COR-L47 (cell line): ENCODE measurements around the gene TOX2.
"Not testable (repeated sequence)": the region's sequence is repeated elsewhere in the genome, so short reads cannot be mapped to it uniquely, and the experiment has no call there.

ENCODE experiments used
- DNase-seq: peaks from one replicate; lab custom pipeline; 2025; lab: John Stamatoyannopoulos, UW

Gene TOX2

GRCh38 chr20:44033344-44033743 is 118.7 kb downstream of the TOX2 start:
- no peak for DNase-seq

GRCh38 chr20:44033873-44034272 is 119.2 kb downstream of the TOX2 start:
- DNase-seq: no peak

DNA sequence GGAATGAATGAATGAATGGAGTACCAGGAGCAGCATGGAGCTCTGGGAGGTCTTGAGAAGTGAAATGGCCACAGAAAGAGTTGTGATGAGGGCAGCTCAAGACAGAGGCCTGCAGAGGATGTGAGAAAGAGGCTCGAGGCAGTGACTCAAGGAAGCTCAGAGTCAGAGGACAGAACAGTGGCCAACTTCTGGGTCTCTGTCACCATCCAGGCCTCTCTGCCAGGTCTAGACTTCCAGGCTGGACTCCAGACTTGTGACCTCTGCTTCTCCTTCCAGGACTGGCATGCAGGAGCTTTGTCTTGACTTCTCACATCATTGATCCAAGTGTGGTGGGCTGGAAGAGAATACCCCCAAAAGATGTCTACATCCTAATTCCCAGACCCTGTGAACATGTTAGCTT is 119.8 kb downstream of the TOX2 start:
- no peak for DNase-seq

DNA sequence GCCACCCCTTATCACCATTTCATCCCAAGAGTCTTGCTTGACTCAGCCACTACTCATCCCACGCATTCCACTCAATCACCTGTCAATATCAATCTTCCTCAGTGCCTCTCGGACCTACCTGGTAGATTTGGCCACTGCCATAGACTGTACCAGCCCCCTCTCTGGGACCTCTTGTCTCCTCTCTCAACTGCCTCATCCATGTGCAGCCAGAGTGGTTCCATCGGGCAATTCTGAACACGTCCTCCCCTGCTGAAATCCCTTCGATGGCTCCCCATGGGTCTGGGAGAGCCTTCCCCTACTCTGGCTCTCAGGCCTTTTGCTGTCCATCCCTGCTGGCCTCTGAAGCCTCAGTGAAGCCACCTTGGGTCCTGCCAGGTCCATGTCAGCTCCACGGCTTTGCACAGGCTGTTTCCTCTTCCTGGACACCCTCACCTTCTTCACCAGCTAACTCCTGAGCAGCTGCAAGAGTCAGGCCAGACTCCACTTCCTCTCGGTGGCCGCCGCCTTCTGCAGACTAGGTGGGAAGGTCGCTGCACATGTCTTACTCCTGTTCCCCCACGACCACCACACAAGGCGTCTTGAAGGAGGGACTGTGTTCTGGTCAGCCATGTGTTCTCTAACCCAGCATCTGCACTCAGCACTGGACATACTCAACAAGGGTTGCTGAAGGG is 120.4 kb downstream of the TOX2 start:
- DNase-seq: no peak

DNA sequence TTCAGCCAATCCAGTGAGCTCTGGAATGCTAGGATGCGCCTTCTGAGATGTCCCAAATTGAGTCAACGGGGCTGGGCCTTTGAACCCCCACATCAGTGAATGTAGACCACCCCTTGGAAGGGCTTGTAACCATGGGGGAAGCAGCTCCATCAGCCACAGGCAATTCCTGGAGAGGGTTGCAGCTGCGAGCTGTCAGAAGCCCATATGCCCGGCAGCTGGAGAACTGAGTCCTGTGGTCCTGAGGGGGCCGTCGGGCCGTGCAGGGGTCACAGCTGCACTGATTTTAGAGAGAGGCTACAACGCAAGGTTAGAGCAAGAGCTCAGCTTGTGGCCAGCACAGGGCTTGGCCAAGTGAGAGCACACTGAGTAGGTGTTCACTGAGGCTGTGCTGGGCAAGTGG is 121.3 kb downstream of the TOX2 start:
- no peak for DNase-seq

- no peak for DNase-seq
Measured at GRCh38 chr20:44036441-44036840, 121.8 kb downstream of the TOX2 start.

DNA sequence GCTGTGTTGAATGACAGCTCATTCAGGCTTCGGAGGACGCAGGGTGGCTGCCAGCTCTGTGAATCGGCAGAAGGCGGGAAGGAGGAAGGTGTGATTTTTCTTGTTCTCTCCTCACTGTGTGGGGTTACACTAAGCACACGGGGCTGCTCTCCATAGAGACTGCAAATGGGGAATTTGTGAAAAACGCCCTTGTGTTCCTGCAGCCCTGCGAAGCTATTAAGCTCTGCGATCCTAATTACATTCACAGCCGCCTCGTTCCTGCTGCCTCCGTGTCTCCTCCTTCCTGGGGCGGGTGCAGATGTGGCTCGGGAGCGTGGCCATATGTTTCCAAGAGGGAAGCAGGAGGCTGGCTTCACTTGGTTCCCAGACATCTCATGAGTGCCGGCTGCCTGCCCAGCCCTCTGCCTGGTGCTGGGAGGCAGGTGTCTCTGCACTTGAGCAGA is 124.0 kb downstream of the TOX2 start:
- no peak for DNase-seq

DNA sequence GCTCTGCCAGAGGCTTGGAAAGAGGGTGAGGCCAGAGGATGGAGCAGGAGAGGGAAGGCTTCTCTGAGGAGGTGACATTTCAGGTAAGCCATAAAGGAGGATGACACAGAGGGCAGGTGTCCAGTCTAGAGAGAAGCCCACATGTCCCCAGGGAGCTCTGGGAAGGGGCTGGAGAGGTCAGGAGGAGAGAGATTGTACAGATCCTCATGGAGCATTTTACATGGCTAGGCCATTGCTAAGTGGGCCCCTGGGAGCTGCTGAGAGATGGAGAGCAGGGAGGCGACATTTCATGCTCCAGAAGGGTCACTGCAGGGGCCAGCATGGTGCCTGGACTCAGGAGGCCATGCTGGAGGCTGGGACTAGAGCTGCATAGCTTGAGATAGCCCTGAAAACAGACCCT is 124.5 kb downstream of the TOX2 start:
- DNase-seq: no peak

GRCh38 chr20:44039741-44040140 is 125.1 kb downstream of the TOX2 start:
- no peak for DNase-seq

- no peak for DNase-seq
Measured at GRCh38 chr20:44040202-44040915, 125.7 kb downstream of the TOX2 start.

DNA sequence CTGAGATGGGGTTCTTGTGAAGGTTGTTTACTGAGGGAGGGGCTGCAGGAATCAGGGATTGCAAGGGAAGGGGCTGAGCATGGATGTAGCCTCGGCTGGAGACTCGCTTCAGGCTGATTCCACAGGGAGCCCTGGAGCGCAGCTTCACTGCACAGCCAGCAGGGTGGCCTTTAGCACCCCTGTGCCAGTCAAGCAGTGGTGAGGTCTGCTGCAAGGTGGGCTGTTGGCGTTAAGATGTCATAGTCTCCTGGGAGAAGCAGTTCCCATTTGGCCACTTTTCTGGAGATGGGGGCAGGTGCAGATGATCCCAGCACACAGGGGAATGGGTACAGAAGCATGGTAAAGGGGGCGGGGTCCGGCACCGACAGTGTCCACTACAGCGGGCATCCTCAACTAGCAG is 126.3 kb downstream of the TOX2 start:
- DNase-seq: no peak

DNA sequence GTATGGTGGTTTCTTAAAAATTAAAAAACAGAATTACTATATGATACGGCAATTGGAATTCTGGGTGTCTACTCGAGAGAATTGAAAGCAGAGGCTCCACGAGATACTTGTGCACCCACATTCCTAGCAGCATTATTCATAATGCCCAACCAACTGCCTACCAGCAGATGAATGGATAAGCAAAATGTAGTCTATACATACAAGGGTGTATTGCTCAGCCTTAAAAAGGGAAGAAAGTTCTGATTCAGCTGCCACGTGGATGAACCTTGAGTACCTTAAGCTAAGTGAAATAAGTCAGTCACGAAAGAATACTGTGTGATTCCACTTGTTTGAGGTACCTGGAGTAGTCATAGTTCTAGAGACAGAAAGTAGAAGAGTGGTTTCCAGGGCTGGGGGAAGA is 130.1 kb downstream of the TOX2 start:
- not testable (repeated sequence) for DNase-seq

DNA sequence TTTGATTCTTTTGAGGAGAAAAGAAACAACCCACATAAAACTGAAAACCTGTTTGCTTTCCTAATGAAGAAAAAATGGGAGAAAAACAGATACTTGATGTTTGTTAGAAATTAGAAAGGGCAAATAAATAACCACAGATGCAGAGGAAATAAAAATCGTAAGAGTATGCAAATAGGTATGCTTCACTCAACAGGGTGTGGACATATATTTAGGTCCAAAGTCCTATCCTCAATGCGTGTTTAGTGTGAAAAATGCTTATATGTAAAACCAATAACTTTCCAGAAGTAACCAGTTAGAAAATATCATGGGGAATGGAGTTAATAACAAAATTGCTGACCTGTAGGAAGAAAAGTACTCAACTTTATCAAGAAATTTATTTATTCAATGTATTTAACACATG is 135.7 kb downstream of the TOX2 start:
- no peak for DNase-seq

DNA sequence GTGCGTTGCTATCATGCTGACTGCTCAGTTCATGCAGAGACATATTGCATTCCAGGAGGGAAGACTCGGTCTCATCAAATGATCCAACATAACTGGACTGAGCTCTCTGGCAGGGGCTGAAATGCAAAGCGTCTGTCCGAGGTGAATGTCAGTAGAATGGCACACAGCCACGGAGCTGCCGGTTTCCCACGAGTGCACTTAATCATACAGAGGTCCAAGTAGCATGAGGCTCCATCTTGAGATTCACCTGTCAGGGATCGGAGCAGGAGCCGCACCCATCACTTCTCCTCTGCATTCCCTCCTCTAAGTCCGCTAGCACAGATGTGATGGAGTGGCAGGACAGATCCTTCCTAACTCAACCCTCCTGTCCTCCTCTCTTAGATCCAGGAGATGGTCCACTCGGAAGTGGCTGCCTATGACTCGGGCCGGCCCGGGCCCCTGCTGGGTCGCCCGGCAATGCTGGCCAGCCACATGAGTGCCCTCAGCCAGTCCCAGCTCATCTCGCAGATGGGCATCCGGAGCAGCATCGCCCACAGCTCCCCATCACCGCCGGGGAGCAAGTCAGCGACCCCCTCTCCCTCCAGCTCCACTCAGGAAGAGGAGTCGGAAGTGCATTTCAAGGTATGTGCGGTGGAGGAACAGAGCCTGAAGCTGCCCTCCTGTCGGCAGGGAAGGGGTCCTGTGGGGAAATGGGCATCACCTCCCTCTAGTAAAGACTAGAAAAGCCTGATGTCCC is 136.4 kb downstream of the TOX2 start:
- no peak for DNase-seq

DNA sequence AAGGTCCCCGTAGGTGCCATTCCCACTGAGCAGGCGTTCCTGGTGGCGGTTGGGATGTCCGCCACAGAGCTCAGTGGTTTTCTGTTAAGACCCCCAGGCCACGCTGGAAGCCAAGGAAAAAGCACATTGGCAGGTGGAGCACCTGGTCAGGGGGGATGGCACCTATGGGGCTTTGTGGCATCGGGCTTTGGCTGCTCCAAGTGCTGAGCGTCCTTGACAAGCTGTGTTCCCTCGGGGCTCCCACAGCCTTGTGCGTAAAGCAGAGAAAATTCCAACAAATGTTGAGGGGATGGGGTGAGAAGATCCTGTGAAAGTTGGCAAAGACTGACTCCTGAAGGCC is 137.0 kb downstream of the TOX2 start:
- no peak for DNase-seq

DNA sequence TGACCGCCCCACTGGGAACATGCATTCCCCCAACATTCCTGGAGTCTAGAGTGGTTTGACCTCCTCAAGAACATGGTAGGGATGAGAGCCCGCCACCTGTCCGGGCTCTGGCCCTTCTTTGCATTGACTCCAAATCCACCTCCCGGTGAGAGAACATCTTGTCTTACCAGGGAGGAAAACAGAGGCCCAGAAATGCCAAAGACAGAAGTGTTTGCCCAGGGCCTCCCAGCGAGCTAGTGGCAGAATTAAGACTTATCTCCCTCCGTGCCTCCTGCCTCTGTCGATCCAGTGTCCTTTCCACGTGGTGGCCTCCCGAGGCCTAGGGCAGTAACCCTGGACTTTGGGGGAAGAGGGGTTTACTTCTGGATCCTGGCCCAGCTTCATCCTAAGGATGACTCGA is 137.5 kb downstream of the TOX2 start:
- no peak for DNase-seq

DNA sequence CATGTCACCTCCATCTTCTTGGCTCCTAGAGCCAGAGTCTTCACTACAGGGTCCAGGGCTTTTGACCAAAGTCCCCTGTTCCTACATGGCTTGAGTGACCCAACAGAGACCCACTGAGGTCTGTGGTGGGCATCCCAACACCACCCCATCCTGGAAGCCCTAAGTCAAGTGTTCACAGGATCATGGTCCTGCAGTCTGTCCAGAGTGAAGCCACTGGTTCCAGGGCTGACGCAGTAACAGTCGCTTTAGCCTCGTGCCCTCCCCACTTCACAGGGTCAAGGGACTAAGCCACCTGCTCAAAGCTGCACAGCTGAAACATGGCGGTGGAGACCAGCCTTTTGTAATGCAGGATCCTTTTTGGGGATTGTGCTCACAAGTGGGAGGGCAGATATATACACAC is 138.4 kb downstream of the TOX2 start:
- DNase-seq: no peak

- no peak for DNase-seq
Measured at GRCh38 chr20:44054118-44054517, 139.5 kb downstream of the TOX2 start.

DNA sequence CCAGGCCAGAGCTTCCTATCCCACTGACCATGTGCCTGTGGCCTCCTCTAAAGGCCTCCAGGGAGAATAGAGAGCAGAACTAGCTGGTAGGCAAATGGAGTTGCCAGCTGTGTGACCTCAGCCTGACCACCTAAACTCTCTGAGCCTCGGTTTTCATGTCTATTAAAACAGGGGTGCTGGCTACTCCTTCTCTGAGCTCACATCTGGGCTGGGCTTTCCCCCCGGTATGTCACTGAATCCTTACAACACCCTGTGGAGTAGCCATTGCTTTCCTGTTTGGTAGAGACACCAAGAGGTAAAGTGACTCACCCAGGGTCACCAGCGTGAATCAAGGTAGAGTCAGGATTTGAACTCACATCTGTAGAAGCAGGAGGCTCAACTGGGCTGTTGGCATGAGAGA is 140.2 kb downstream of the TOX2 start:
- DNase-seq: no peak

DNA sequence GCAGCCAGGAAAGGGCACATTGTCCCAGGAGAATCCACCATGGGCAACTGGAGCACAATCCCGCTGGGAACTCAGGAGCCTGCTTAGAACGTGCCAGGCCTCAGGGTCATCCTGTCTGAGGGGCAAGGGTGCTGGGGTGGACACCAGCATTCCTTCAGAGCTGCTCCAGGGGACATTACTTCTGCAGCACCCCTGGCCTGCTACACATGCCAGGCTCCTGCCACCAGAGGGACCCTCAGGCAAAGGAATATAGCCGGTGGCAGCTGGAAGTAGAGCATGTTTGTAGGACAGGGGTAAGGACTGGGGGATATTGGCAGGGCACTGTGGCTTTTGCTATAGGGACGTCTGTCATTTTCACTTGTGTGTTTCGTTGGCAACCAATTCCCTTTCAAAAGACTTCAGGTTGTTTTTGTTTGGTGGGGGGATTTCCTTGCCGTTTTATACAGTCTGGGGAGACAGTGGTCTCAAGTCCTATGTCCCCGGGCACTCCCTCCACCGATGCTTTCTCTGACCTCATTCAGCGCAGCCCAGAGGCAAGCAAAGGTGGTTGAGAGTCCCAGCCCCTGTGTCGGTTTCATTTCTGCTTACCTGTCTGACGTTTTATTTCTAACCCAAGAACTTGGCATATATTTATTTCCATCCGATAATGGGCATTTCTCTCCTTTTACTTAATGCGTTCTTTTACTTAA is 141.5 kb downstream of the TOX2 start:
- no peak for DNase-seq

- no peak for DNase-seq
Measured at GRCh38 chr20:44057698-44058675, 143.3 kb downstream of the TOX2 start.
